Trophoblast cell (in vitro differentiated cells and primary cell): ENCODE data around the gene GRIPAP1.
A peak's percentile ranks its signal among the peaks of the same experiment; 100 is the strongest.

Source experiments
- DNase-seq, 2 donors: peaks; one replicate each; pipeline ENCODE4 v3.0.0-alpha.2; 2016
- H2AFZ ChIP-seq: 2 replicates; pipeline ENCODE4 v1.6.1; 2013; ENCODE audit warnings: low read length, moderate library complexity, mild to moderate bottlenecking; ENCODE audit not compliant: insufficient read depth, poor library complexity
- H2AK5ac ChIP-seq: 2 replicates; pipeline ENCODE4 v1.6.1; 2013; ENCODE audit warnings: mild to moderate bottlenecking, low read length
- H2BK120ac ChIP-seq: 2 replicates; pipeline ENCODE4 v1.6.1; 2013; ENCODE audit warnings: low read length, mild to moderate bottlenecking, moderate library complexity; ENCODE audit not compliant: insufficient read depth, poor library complexity
- H2BK12ac ChIP-seq: 2 replicates; pipeline ENCODE4 v1.6.1; 2013; ENCODE audit warnings: mild to moderate bottlenecking, low read length, moderate library complexity
- H2BK5ac ChIP-seq: 2 replicates; pipeline ENCODE4 v1.6.1; 2013; ENCODE audit warnings: low read length, low read depth, moderate library complexity, mild to moderate bottlenecking; ENCODE audit not compliant: poor library complexity
- H3K14ac ChIP-seq: 2 replicates; pipeline ENCODE4 v1.6.1; 2013; ENCODE audit warnings: mild to moderate bottlenecking, low read length
- H3K18ac ChIP-seq: 2 replicates; pipeline ENCODE4 v1.6.1; 2013; ENCODE audit warnings: mild to moderate bottlenecking, low read length
- H3K23ac ChIP-seq: 2 replicates; pipeline ENCODE4 v1.6.1; 2013; ENCODE audit warnings: low read length
- H3K27ac ChIP-seq: 2 replicates; pipeline ENCODE4 v1.5.1; 2013; ENCODE audit warnings: low read depth, mild to moderate bottlenecking, inconsistent platforms, low read length, moderate library complexity
- H3K27me3 ChIP-seq: 2 replicates; pipeline ENCODE4 v1.6.1; 2013; ENCODE audit warnings: inconsistent platforms, mild to moderate bottlenecking, low read length, moderate library complexity; ENCODE audit not compliant: insufficient read depth
- H3K36me3 ChIP-seq, 2 experiments: 1 replicate in 1 of 2; 2 replicates in 1 of 2; pipeline ENCODE4 v1.6.1; 2013; ENCODE audit warnings: low read length in 2 of 2, mild to moderate bottlenecking in 2 of 2, moderate library complexity in 1 of 2; ENCODE audit not compliant: insufficient read depth in 2 of 2, control insufficient read depth in 1 of 2
- H3K4ac ChIP-seq: 2 replicates; pipeline ENCODE4 v1.6.1; 2013; ENCODE audit warnings: low read depth, mild to moderate bottlenecking, low read length, moderate library complexity
- H3K4me1 ChIP-seq, 2 experiments: 1 replicate in 1 of 2; 2 replicates in 1 of 2; pipeline ENCODE4 v1.6.1; 2013; ENCODE audit warnings: low read length in 2 of 2, mild to moderate bottlenecking in 2 of 2, moderate library complexity in 1 of 2; ENCODE audit not compliant: insufficient read depth in 2 of 2, control insufficient read depth in 1 of 2
- H3K4me2 ChIP-seq: 2 replicates; pipeline ENCODE4 v1.6.1; 2013; ENCODE audit warnings: inconsistent platforms, mild to moderate bottlenecking, low read length, moderate library complexity
- H3K4me3 ChIP-seq: 2 replicates; pipeline ENCODE4 v1.5.1; 2013; ENCODE audit warnings: mild to moderate bottlenecking, low read depth, low read length, inconsistent platforms
- H3K79me1 ChIP-seq: one replicate; pipeline ENCODE4 v1.6.1; 2013; ENCODE audit warnings: low read length
- H3K79me2 ChIP-seq: 2 replicates; pipeline ENCODE4 v1.6.1; 2013; ENCODE audit warnings: low read length, mild to moderate bottlenecking; ENCODE audit not compliant: control insufficient read depth, insufficient read depth, poor library complexity
- H3K9ac ChIP-seq: 2 replicates; pipeline ENCODE4 v1.6.1; 2013; ENCODE audit warnings: mild to moderate bottlenecking, low read length
- H3K9me3 ChIP-seq: 2 replicates; pipeline ENCODE4 v1.6.1; 2013; ENCODE audit warnings: low read depth, mild to moderate bottlenecking, control low read depth, inconsistent platforms, low read length; ENCODE audit not compliant: insufficient read depth
- H4K12ac ChIP-seq: 2 replicates; pipeline ENCODE4 v1.6.1; 2013; ENCODE audit warnings: low read depth, mild to moderate bottlenecking, low read length, moderate library complexity
- H4K8ac ChIP-seq: 2 replicates; pipeline ENCODE4 v1.6.1; 2013; ENCODE audit warnings: low read depth, mild to moderate bottlenecking, low read length, moderate library complexity
- H4K91ac ChIP-seq: one replicate; pipeline ENCODE4 v1.6.1; 2013; ENCODE audit warnings: low read depth, mild to moderate bottlenecking, low read length, moderate library complexity
- WGBS: extraction: QIAGEN DNeasy Blood & Tissue Kit; methylation state at CpG from one replicate; pipeline ENCODE4 v1.1.7; 2013; ENCODE audit warnings: missing lambda C conversion rate; ENCODE audit not compliant: insufficient read length, insufficient coverage; ENCODE audit errors: extremely low coverage; 5-methylcytosine and 5-hydroxymethylcytosine counted together

Gene GRIPAP1

GRCh38 chrX:48940404-48940955 is 61.6 kb downstream of the GRIPAP1 start:
- Histone ChIP-seq H3K4ac (peak overlapping the region; percentile 57), H2BK120ac (no peak overlapping the region), H2BK12ac (no peak overlapping the region), H3K4me1 (peaks cover 0 to 2% of the 10 kb centered on the region in 2 experiments), H3K4me3 (no peak overlapping the region), H3K79me2 (no peaks in the 10 kb centered on the region), H4K12ac (no peak overlapping the region), H3K9ac (no peak overlapping the region), H3K14ac (no peak overlapping the region), H3K79me1 (no peaks in the 10 kb centered on the region), H3K27me3 (no peaks in the 10 kb centered on the region), H2BK5ac (no peak overlapping the region), H2AFZ (no peak overlapping the region), H4K91ac (no peak overlapping the region), H4K8ac (no peak overlapping the region), H3K27ac (no peak overlapping the region), H3K36me3 (peaks cover 37 to 47% of the 10 kb centered on the region in 2 experiments), H3K4me2 (no peak overlapping the region), H3K18ac (no peak overlapping the region), H3K9me3 (no peaks in the 10 kb centered on the region), H3K23ac (no peak overlapping the region), H2AK5ac (no peak overlapping the region)
- no peak for DNase-seq
- WGBS, result no CpG with 5 or more reads among the region's 2 CpGs

- Histone ChIP-seq H3K23ac (no peak overlapping the region), H4K8ac (no peak overlapping the region), H3K4me2 (no peak overlapping the region), H4K91ac (no peak overlapping the region), H3K4ac (no peak overlapping the region), H2BK5ac (no peak overlapping the region), H3K4me3 (no peak overlapping the region), H3K36me3 (peaks cover 39 to 53% of the 10 kb centered on the region in 2 experiments), H3K79me1 (no peaks in the 10 kb centered on the region), H2AK5ac (no peak overlapping the region), H2AFZ (no peak overlapping the region), H3K4me1 (peaks cover 0 to 2% of the 10 kb centered on the region in 2 experiments), H3K79me2 (no peaks in the 10 kb centered on the region), H2BK120ac (no peak overlapping the region), H3K14ac (no peak overlapping the region), H3K27ac (no peak overlapping the region), H2BK12ac (no peak overlapping the region), H3K27me3 (no peaks in the 10 kb centered on the region), H3K9ac (no peak overlapping the region), H4K12ac (no peak overlapping the region), H3K9me3 (no peaks in the 10 kb centered on the region), H3K18ac (no peak overlapping the region)
- DNase-seq, result no peak
- no CpG with 5 or more reads among the region's 3 CpGs for WGBS
Observed at GRCh38 chrX:48939524-48940228, 62.4 kb downstream of the GRIPAP1 start.

- Histone ChIP-seq H3K9me3 (no peaks in the 10 kb centered on the region), H4K91ac (no peak overlapping the region), H3K27ac (no peak overlapping the region), H3K4me2 (no peak overlapping the region), H2AK5ac (no peak overlapping the region), H3K18ac (no peak overlapping the region), H3K79me2 (no peaks in the 10 kb centered on the region), H2AFZ (no peak overlapping the region), H4K8ac (no peak overlapping the region), H3K4me3 (no peak overlapping the region), H3K79me1 (no peaks in the 10 kb centered on the region), H3K4me1 (peaks cover 0 to 2% of the 10 kb centered on the region in 2 experiments), H3K36me3 (peaks cover 37 to 57% of the 10 kb centered on the region in 2 experiments), H3K9ac (no peak overlapping the region), H2BK5ac (no peak overlapping the region), H2BK120ac (no peak overlapping the region), H3K4ac (no peak overlapping the region), H2BK12ac (no peak overlapping the region), H3K27me3 (no peaks in the 10 kb centered on the region), H4K12ac (no peak overlapping the region), H3K14ac (no peak overlapping the region), H3K23ac (no peak overlapping the region)
- no peak for DNase-seq
- WGBS, result no CpG with 5 or more reads among the region's 1 CpG
Observed at GRCh38 chrX:48938721-48939425, 63.2 kb downstream of the GRIPAP1 start.

DNA sequence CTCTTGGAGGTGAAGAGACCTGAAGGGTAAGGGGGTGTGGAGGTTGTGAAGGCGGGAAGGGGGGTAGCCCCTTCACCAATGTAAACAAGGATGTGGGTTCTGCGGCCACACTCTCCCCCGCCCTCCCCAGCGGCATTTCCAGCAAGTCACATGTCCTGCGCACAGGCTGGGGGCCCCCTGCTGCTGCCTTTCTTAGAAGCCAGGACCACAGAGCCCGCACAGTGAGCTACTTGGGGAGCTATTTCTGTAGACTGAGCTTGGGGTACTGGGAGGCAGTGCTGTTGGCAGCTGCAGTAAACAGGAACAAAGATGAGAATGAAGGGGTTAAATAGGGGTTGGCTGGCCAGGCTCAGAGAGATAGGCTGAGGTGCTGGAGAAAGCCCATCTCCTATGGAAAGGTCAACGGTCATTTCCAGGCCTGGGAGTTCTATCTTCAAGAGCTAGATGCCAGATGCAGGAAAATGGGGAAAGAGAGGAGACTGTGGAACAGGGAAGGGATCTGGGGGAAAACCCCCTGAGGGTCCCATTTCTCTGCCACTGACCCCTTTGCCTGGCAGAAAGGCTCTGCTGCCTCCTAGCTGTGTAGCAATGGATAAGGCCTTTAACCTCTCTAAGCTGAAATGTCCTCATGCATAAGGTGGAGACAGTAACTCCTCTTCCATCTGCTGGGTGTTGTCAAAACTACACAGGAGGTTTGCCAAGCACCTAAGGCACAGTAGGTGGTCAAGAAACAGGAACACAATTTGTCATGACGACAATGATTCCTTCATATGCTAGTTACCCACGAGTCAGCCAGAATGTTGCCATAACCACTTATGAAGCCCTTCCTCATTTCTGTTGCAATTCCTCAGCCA is 64.8 kb downstream of the GRIPAP1 start:
- H4K12ac ChIP-seq, result no peak overlapping the region

More for the DNA sequence above, 64.8 kb downstream of the GRIPAP1 start:
- H3K23ac ChIP-seq, result no peak overlapping the region
- H3K4me1 ChIP-seq, result peaks cover 0 to 2% of the 10 kb centered on the region in 2 experiments
- no peak overlapping the region for H2AK5ac ChIP-seq
- H3K79me2 ChIP-seq, result no peaks in the 10 kb centered on the region
- peaks cover 39 to 51% of the 10 kb centered on the region in 2 experiments for H3K36me3 ChIP-seq
- H3K4me3 ChIP-seq, result no peak overlapping the region
- H3K9ac ChIP-seq, result no peak overlapping the region
- H3K27me3 ChIP-seq, result no peaks in the 10 kb centered on the region
- no peak overlapping the region for H3K18ac ChIP-seq
- H4K8ac ChIP-seq, result no peak overlapping the region
- H2BK5ac ChIP-seq, result no peak overlapping the region
- H2BK120ac ChIP-seq, result no peak overlapping the region
- H2AFZ ChIP-seq, result no peak overlapping the region
- no peaks in the 10 kb centered on the region for H3K79me1 ChIP-seq
- WGBS, result no CpG with 5 or more reads among the region's 9 CpGs
- no peak overlapping the region for H3K27ac ChIP-seq
- no peak overlapping the region for H3K4me2 ChIP-seq
- peak in 1 of 2 donors; percentile 21 for DNase-seq
- no peak overlapping the region for H3K4ac ChIP-seq
- no peak overlapping the region for H4K91ac ChIP-seq
- no peaks in the 10 kb centered on the region for H3K9me3 ChIP-seq
- no peak overlapping the region for H3K14ac ChIP-seq
- H2BK12ac ChIP-seq, result no peak overlapping the region
